Measurements from ENCODE around the gene INTS1. TPM values are rescaled to one million over a fixed set of nuclear protein-coding genes. Genes with fewer than 3 reads are reported as not detected.

INTS1 gene
- polyA plus RNA-seq, 1 donor from 2014 or later = 21.1 TPM

- H3K4me2 ChIP-seq (ENCODE audit: low read length) = no peak overlapping the region
- no peaks in the 10 kb centered on the region for H3F3A ChIP-seq (ENCODE audit: insufficient read depth, low read length, poor library complexity, severe bottlenecking)
- H3K9ac ChIP-seq (ENCODE audit: low read length) = no peak overlapping the region
- H3K4me3 ChIP-seq (ENCODE audit: low read length) = no peak overlapping the region
- no peaks in the 10 kb centered on the region for H4K20me1 ChIP-seq (ENCODE audit: insufficient read depth)
- H3K27me3 ChIP-seq (ENCODE audit: insufficient read depth, low read depth, low read length) = no peaks in the 10 kb centered on the region
- no peaks in the 10 kb centered on the region for H3K9me3 ChIP-seq (ENCODE audit: low read length)
- H3K79me2 ChIP-seq (replicated peaks; ENCODE audit: insufficient read depth, low read length) = no peaks in the 10 kb centered on the region
- no peaks in the 10 kb centered on the region for H3K36me3 ChIP-seq (ENCODE audit: insufficient read depth, low read length)
- no peak for TF ChIP-seq TAF1 (IDR thresholded peaks at IDR 0.05; ENCODE audit: low read depth)
- no peak for TF ChIP-seq MXI1 (conservative IDR thresholded peaks at IDR 0.05; ENCODE audit: poor library complexity, severe bottlenecking)
- no peak for TF ChIP-seq EZH2 (IDR thresholded peaks at IDR 0.05; ENCODE audit: borderline replicate concordance, insufficient read depth, low read length, poor library complexity, severe bottlenecking)
- TF ChIP-seq SMC3 (conservative IDR thresholded peaks at IDR 0.05; ENCODE audit: poor library complexity) = no peak
- no peak for TF ChIP-seq EP300 (conservative IDR thresholded peaks at IDR 0.05; ENCODE audit: poor library complexity, severe bottlenecking)
- TF ChIP-seq RAD21 (conservative IDR thresholded peaks at IDR 0.05) = no peak
- TF ChIP-seq POLR2AphosphoS5 (IDR thresholded peaks at IDR 0.05) = no peak
- TF ChIP-seq, protein P1, sequence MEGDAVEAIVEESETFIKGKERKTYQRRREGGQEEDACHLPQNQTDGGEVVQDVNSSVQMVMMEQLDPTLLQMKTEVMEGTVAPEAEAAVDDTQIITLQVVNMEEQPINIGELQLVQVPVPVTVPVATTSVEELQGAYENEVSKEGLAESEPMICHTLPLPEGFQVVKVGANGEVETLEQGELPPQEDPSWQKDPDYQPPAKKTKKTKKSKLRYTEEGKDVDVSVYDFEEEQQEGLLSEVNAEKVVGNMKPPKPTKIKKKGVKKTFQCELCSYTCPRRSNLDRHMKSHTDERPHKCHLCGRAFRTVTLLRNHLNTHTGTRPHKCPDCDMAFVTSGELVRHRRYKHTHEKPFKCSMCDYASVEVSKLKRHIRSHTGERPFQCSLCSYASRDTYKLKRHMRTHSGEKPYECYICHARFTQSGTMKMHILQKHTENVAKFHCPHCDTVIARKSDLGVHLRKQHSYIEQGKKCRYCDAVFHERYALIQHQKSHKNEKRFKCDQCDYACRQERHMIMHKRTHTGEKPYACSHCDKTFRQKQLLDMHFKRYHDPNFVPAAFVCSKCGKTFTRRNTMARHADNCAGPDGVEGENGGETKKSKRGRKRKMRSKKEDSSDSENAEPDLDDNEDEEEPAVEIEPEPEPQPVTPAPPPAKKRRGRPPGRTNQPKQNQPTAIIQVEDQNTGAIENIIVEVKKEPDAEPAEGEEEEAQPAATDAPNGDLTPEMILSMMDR (IDR thresholded peaks at IDR 0.05; ENCODE audit: poor library complexity, severe bottlenecking) = no peak
- TF ChIP-seq, protein P2, sequence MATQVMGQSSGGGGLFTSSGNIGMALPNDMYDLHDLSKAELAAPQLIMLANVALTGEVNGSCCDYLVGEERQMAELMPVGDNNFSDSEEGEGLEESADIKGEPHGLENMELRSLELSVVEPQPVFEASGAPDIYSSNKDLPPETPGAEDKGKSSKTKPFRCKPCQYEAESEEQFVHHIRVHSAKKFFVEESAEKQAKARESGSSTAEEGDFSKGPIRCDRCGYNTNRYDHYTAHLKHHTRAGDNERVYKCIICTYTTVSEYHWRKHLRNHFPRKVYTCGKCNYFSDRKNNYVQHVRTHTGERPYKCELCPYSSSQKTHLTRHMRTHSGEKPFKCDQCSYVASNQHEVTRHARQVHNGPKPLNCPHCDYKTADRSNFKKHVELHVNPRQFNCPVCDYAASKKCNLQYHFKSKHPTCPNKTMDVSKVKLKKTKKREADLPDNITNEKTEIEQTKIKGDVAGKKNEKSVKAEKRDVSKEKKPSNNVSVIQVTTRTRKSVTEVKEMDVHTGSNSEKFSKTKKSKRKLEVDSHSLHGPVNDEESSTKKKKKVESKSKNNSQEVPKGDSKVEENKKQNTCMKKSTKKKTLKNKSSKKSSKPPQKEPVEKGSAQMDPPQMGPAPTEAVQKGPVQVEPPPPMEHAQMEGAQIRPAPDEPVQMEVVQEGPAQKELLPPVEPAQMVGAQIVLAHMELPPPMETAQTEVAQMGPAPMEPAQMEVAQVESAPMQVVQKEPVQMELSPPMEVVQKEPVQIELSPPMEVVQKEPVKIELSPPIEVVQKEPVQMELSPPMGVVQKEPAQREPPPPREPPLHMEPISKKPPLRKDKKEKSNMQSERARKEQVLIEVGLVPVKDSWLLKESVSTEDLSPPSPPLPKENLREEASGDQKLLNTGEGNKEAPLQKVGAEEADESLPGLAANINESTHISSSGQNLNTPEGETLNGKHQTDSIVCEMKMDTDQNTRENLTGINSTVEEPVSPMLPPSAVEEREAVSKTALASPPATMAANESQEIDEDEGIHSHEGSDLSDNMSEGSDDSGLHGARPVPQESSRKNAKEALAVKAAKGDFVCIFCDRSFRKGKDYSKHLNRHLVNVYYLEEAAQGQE (IDR thresholded peaks at IDR 0.05; ENCODE audit: borderline replicate concordance) = no peak
- no peak overlapping the region for H3K27ac ChIP-seq (ENCODE audit: low read length)
- no peaks in the 10 kb centered on the region for H3K9me2 ChIP-seq (ENCODE audit: insufficient read depth, low read length)
- no peak overlapping the region for H2AFZ ChIP-seq (ENCODE audit: low read depth, low read length)
Measured at GRCh38 chr7:1476859-1477258, 27.3 kb downstream of the INTS1 start.

DNA sequence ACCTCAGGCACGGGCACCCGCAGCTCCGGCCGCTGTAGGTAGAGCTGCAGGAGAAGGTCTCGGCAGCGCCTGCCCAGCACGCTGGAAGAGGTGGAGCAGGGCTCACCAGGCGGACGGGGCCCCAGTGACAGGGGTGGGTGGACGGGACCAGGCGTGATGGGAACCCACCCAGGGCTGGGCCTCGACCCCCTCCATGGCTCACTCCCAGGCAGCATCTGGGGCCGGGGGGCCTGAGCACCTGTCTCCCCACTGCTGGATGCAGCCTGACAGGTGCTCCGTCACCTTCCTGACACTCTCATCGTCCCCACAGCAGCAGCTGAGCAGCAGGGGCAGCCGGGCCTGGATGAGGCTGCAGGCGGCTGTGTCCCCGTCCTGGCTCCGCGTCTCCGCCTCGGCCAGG lies 28.2 kb downstream of the INTS1 start:
- Histone ChIP-seq H3K27me3 (ENCODE audit: insufficient read depth, low read depth, low read length) (no peaks in the 10 kb centered on the region), H3K36me3 (ENCODE audit: insufficient read depth, low read length) (no peaks in the 10 kb centered on the region), H2AFZ (ENCODE audit: low read depth, low read length) (no peak overlapping the region), H3F3A (ENCODE audit: insufficient read depth, low read length, poor library complexity, severe bottlenecking) (no peaks in the 10 kb centered on the region), H3K9me2 (ENCODE audit: insufficient read depth, low read length) (no peaks in the 10 kb centered on the region), H3K4me3 (ENCODE audit: low read length) (no peak overlapping the region), H3K9me3 (ENCODE audit: low read length) (no peaks in the 10 kb centered on the region), H3K9ac (ENCODE audit: low read length) (no peak overlapping the region), H3K79me2 (replicated peaks; ENCODE audit: insufficient read depth, low read length) (no peaks in the 10 kb centered on the region), H3K4me2 (ENCODE audit: low read length) (no peak overlapping the region), H3K27ac (ENCODE audit: low read length) (no peak overlapping the region), H4K20me1 (ENCODE audit: insufficient read depth) (no peaks in the 10 kb centered on the region)
- TF ChIP-seq SMC3 (conservative IDR thresholded peaks at IDR 0.05; ENCODE audit: poor library complexity) (no peak), TAF1 (IDR thresholded peaks at IDR 0.05; ENCODE audit: low read depth) (no peak), EP300 (conservative IDR thresholded peaks at IDR 0.05; ENCODE audit: poor library complexity, severe bottlenecking) (no peak), POLR2AphosphoS5 (IDR thresholded peaks at IDR 0.05) (no peak), RAD21 (conservative IDR thresholded peaks at IDR 0.05) (no peak), EZH2 (IDR thresholded peaks at IDR 0.05; ENCODE audit: borderline replicate concordance, insufficient read depth, low read length, poor library complexity, severe bottlenecking) (no peak), MXI1 (conservative IDR thresholded peaks at IDR 0.05; ENCODE audit: poor library complexity, severe bottlenecking) (no peak)
- TF ChIP-seq, protein P2 (IDR thresholded peaks at IDR 0.05; ENCODE audit: borderline replicate concordance) = no peak
- TF ChIP-seq, protein P1 (IDR thresholded peaks at IDR 0.05; ENCODE audit: poor library complexity, severe bottlenecking) = no peak
